Stomach smooth muscle (tissue), 2 donors: ENCODE measurements around the gene DENND5A.

Experiments used
- H3K27ac ChIP-seq: one replicate; pipeline ENCODE4 v1.7.0; 2013; ENCODE audit warnings: mild to moderate bottlenecking, low read length, inconsistent platforms
- H3K27me3 ChIP-seq, 2 donors: one replicate each; pipeline ENCODE4 v1.7.0; 2013; ENCODE audit warnings: low read length in 2 of 2; ENCODE audit not compliant: insufficient read depth in 2 of 2, control insufficient read depth in 1 of 2
- H3K36me3 ChIP-seq, 2 donors: one replicate each; pipeline ENCODE4 v1.7.0; 2013; ENCODE audit warnings: low read length in 2 of 2; ENCODE audit not compliant: control insufficient read depth in 2 of 2, insufficient read depth in 2 of 2
- H3K4me1 ChIP-seq: one replicate; pipeline ENCODE4 v1.7.0; 2013; ENCODE audit warnings: low read length; ENCODE audit not compliant: control insufficient read depth, insufficient read depth
- H3K4me3 ChIP-seq, 2 donors: one replicate each; pipeline ENCODE4 v1.7.0; 2013; ENCODE audit warnings: low read length in 2 of 2
- H3K9ac ChIP-seq, 2 donors: one replicate each; pipeline ENCODE4 v1.7.0; 2013; ENCODE audit warnings: low read length in 2 of 2, mild to moderate bottlenecking in 1 of 2
- H3K9me3 ChIP-seq, 2 donors: one replicate each; pipeline ENCODE4 v1.7.0; 2013; ENCODE audit warnings: low read length in 2 of 2; ENCODE audit not compliant: control insufficient read depth in 2 of 2
- donor health status: healthy.
- donor health status: Pancreatic carcinoma.

DENND5A gene

DNA sequence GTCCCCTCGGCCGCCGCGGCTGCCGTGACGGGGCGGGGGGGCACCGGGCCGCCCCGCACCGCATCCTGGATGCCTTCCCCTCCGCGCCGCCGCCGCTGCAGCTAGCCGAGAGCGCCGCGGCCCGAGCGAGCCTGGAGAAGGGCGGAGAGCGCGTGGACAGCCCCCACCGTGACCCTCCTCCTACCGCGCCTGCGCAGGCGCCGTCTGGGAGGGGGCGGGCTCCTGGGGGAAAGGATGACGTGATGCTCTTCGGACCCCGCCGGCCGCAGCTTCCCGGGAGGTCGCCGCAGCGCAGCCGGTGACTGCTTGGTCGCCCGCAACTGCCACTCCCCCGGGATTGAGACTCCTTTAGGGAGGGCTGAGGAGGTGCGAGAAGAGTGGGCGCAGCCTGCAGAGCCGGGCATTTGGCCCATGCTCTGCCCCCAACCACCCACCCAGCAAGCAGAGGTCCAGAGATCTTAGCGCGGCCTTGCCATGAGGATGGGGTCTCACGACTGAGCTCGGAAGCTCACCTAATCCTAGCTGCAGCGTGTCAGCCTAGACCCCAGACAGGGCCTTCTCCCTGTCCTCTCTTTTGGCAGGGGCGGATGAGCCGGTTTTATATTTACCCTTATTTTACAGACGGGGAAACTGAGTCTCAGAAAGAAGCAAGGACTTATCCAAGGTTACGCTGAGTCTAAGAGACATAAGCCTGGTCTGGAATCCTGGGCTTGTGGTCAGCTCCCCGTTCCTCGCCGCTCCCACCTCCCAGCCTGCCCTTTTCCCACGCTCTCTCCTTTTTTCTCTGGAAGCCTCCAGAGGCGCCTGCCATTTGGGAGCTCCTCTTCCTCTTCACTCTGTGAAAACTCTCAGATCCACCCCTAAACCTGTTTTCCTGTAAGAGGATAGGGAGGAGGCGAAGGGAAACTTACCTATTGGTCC lies at the start of gene DENND5A:
DENND5A (minus strand) TSS at position 140 of the 921 bp plus-strand sequence. CDS start 281 bp downstream, outside the sequence.
- H3K4me1 ChIP-seq, result peaks cover 8% of the 10 kb centered on the region
- peak within 1 kb of the TSS; percentile 92 for H3K27ac ChIP-seq
- H3K27me3 ChIP-seq, result no peaks in the 10 kb centered on the region
- no peaks in the 10 kb centered on the region for H3K9me3 ChIP-seq
- peak within 1 kb of the TSS; percentile 87 to 94 for H3K4me3 ChIP-seq
- H3K36me3 ChIP-seq, result no peaks in the 10 kb centered on the region
- peak within 1 kb of the TSS; percentile 90 to 95 for H3K9ac ChIP-seq

DNA sequence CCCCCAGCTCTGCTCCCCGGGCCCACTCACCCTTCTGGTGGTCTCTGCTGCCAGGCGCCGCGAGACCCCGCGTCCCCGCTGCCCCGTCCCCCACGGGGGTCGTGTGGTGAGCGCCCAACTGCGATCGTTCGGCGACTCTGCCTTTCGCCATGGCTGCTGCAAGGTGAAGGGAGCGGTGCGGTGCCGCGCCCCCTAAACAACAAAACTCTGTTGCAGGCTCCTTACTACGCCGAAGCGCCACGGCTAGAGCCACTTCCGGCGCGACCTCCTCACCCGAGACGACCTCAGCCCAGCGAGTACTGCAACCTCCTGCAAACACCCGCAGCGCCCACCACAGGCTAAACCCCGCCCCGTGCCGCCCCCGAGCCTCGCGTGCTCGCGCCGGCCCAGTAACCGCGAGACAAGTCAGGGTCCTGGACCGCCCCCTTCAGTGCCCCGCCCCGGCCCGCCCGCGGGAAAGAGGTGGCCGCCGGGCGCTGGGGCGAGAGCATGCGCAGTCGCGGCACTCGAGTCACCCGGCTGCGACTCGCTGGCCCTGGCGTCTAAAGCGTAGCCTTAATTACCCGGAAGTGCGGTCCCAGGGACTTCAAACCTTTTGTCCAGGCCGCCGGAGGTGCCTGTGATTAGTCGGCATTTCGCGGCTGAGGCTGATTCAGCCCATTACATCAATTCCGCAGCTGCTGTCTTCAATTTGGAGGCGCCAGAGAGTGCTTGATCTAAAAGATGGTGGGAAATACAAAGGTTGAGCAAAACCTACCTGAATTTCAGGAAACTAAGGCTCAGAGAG lies 49.3 kb upstream of the DENND5A start, which contains the start of gene TMEM41B:
TMEM41B (minus strand) TSS at position 303 of the 787 bp plus-strand sequence; CDS start at position 151, 152 bp downstream.
- peak within 1 kb of the TSS; percentile 85 to 91 for H3K9ac ChIP-seq
- H3K36me3 ChIP-seq, result no peaks in the 10 kb centered on the region

DNA sequence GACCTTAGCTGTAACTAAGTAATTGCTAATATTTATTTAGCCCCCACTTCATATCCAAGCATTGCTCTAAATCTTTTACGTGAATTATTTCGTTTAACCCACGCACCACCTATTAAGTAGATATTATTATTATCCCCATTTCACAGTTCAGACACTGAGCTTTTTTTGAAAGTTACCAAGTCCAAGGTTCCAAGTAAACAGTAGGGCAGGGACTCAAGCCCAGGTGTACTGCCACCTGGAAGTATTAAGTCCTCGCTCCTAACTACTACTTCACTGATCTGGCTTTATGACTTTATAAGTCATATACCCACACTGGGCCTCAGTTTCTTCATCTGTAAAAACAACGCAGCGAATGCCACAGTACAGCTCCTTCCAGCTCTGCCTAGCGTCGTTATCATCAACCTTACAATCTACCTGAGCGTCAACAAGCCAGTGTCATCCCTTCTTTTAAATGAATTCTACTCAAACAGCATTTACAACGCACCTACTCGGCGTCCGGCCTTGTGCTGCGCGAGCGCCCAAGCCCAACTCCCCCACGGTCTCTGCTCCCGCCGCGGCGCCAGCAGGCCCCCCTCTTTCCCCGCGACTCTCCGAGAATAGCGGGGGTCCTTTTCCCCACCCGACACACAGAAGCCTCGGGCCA lies 48.6 kb upstream of the DENND5A start:
- Histone ChIP-seq H3K27me3 (no peaks in the 10 kb centered on the region), H3K27ac (peak overlapping the region; percentile 31), H3K4me1 (peaks cover 8% of the 10 kb centered on the region), H3K4me3 (peak overlapping the region; percentile 86 to 95), H3K36me3 (no peaks in the 10 kb centered on the region), H3K9ac (peak overlapping the region; percentile 85 to 91), H3K9me3 (no peaks in the 10 kb centered on the region)

More for the DNA sequence above, 49.3 kb upstream of the DENND5A start, which contains the start of gene TMEM41B:
- no peaks in the 10 kb centered on the region for H3K9me3 ChIP-seq
- peak within 1 kb of the TSS; percentile 77 for H3K27ac ChIP-seq
- H3K4me3 ChIP-seq, result peak within 1 kb of the TSS; percentile 86 to 95
- no peaks in the 10 kb centered on the region for H3K27me3 ChIP-seq
- peaks cover 8% of the 10 kb centered on the region for H3K4me1 ChIP-seq

DNA sequence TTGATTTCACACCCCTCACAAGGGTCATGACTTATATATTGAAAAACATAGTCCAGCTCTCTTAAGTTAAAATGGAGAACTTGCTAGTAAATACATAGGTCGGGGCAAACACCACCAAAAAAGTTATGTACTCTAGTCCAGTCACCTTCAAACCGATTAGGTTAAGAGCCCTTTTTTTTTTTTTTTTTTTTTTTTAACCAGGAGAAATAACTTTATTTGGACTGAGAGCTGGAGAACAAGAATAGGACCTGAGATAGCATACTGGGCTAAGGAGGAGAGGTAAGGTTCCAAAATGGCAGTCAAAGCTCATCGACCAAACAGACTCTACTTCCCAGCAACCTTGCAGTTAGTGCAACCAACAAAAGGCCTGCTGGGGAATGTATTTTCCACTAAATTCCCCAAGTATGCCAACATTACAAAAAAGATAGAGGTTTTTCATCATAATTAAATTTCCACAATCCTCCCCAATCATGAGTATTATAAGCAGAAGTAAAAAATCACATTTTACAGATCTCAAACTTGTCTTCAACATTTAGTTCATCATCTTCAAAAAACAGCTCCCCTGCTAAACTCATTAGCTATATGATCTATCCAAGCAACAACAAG lies 45.4 kb upstream of the DENND5A start:
- peaks cover 8% of the 10 kb centered on the region for H3K4me1 ChIP-seq
- H3K27me3 ChIP-seq, result no peaks in the 10 kb centered on the region
- H3K27ac ChIP-seq, result no peak overlapping the region
- no peak overlapping the region for H3K4me3 ChIP-seq
- no peak overlapping the region for H3K9ac ChIP-seq
- no peaks in the 10 kb centered on the region for H3K36me3 ChIP-seq
- no peaks in the 10 kb centered on the region for H3K9me3 ChIP-seq

DNA sequence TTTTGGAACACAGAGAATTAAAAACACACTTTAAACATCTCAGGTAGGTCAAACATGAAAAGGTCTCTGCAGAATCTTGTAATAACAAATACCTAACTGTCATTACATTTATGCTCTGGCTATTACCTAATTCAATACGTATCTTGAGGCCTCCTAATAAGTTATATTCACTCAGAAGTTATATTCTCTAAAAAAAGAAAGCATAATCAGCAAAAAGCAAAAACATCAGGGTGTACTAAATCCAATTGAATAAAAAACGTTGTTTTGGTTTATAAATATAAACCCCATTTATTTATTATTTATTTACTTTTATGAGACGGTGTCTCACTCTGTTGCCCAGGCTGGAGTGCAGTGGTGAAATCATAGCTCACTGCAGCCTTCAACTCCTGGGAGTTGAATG lies 39.0 kb upstream of the DENND5A start:
- H3K4me1 ChIP-seq, result no peaks in the 10 kb centered on the region
- no peak overlapping the region for H3K4me3 ChIP-seq
- H3K27me3 ChIP-seq, result no peaks in the 10 kb centered on the region
- no peaks in the 10 kb centered on the region for H3K9me3 ChIP-seq
- no peak overlapping the region for H3K9ac ChIP-seq
- no peaks in the 10 kb centered on the region for H3K36me3 ChIP-seq
- H3K27ac ChIP-seq, result no peak overlapping the region

DNA sequence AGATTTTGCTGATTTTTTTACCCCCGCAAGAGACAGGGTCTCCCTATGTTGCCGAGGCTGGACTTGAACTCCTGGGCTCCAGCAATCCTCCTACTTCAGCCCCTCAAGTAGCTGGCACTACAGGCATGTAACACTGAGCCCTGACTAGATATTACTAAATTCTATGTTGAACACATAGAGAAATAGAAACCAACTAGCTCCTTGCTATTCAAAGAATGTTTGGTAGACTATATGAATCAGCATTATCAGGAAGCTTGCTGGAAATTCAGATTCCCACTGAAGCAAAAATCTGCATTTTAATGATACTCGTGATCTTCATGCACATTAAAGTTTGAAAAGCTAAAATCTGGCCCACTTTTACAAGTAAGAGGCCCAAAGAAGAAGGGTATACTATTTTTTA lies 37.3 kb upstream of the DENND5A start:
- Histone ChIP-seq H3K4me3 (no peak overlapping the region), H3K9me3 (no peaks in the 10 kb centered on the region), H3K27me3 (no peaks in the 10 kb centered on the region), H3K36me3 (no peaks in the 10 kb centered on the region), H3K27ac (no peak overlapping the region), H3K9ac (no peak overlapping the region), H3K4me1 (no peaks in the 10 kb centered on the region)

DNA sequence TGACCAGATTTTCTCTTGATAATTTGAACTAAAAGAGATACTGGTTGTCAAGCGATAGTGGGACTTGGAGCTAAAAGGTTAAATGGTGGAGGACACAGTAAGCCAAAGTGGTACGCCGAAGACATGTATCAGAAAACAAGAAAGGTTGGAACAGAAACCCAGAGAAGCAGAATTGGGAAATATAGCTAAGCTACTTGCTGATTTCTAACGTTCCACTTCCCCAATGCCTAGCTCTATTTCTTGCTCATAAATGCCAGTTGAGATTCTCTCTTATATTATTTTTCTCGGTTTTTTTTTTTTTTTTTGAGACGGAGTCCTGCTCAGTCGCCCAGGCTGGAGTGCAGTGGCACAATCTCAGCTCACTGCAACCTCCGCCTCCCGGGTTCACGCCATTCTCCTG lies 36.6 kb upstream of the DENND5A start:
- Histone ChIP-seq H3K4me3 (no peak overlapping the region), H3K36me3 (no peaks in the 10 kb centered on the region), H3K27me3 (no peaks in the 10 kb centered on the region), H3K9me3 (no peaks in the 10 kb centered on the region), H3K9ac (no peak overlapping the region), H3K27ac (no peak overlapping the region), H3K4me1 (no peaks in the 10 kb centered on the region)

DNA sequence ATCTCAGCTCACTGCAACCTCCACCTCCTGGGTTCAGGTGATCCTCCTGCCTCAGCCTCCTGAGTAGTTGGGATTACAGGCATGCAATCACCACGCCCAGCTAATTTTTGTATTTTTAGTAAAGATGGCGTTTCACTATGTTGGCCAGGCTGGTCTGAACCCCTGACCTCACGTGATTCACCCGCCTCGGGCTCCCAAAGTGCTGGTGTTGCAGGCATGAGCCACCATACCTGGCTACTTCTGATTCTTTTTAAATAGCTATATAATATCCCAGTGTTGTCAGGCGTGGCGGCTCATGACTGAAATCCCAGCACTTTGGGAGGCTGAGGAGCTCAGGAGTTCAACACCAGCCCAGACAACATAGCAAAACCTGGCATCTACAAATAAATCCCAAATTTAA lies 28.5 kb upstream of the DENND5A start:
- no peaks in the 10 kb centered on the region for H3K27me3 ChIP-seq
- H3K4me3 ChIP-seq, result no peak overlapping the region
- H3K36me3 ChIP-seq, result peaks cover 0 to 5% of the 10 kb centered on the region in 2 donors

DNA sequence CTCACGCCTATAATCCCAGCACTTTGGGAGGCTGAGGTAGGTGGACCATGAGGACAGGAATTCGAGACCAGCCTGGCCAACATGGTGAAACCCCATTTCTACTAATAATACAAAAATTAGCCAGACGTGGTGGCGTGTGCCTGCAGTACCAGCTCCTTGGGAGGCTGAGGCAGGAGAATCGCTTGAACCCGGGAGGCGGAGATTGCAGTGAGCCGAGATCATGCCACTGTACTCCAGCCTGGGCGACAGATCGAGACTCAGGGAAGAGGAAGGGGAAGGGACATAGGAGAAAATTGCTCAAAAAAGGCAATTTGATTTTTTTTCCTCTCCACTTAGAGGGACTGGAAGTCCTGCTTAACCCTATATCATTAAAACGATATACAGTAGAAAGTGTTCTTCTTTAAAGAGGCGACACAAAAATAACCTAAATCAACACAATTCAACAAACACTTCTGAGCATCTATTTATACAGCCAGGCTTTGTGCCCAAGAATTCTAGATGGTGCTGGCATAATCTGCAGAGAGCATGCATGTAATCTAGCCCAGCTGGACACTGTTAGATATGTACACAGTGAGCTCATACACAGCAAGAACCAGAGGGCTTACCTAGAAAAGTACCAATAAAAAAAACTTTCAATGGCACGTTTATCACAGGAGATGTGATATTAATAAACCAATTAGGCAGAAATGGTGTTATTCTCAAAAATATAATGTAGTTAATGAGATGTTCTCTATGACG lies 20.9 kb upstream of the DENND5A start:
- peaks cover 0 to 11% of the 10 kb centered on the region in 2 donors for H3K36me3 ChIP-seq
- H3K27ac ChIP-seq, result no peak overlapping the region

More for the DNA sequence above, 28.5 kb upstream of the DENND5A start:
- Histone ChIP-seq H3K4me1 (no peaks in the 10 kb centered on the region), H3K27ac (no peak overlapping the region), H3K9me3 (no peaks in the 10 kb centered on the region), H3K9ac (no peak overlapping the region)

More for the DNA sequence above, 20.9 kb upstream of the DENND5A start:
- Histone ChIP-seq H3K9me3 (no peaks in the 10 kb centered on the region), H3K4me1 (no peaks in the 10 kb centered on the region), H3K9ac (no peak overlapping the region), H3K27me3 (no peaks in the 10 kb centered on the region), H3K4me3 (no peak overlapping the region)
